GM21515 (cell line): ENCODE measurements around the gene WDR19.
"Not testable (repeated sequence)": the region's sequence is repeated elsewhere in the genome, so short reads cannot be mapped to it uniquely, and the experiment has no call there.

Experiments
- ATAC-seq: cut with Tn5 transposase; IDR thresholded peaks from one replicate; pipeline ENCODE4 v1.9.1; 2021; ENCODE audit not compliant: unreplicated experiment

Gene WDR19

GRCh38 chr4:39232100-39232499 is 49.8 kb downstream of the WDR19 start:
- no peak for ATAC-seq

- ATAC-seq: no peak
Observed at GRCh38 chr4:39233114-39233513, 50.8 kb downstream of the WDR19 start.

DNA sequence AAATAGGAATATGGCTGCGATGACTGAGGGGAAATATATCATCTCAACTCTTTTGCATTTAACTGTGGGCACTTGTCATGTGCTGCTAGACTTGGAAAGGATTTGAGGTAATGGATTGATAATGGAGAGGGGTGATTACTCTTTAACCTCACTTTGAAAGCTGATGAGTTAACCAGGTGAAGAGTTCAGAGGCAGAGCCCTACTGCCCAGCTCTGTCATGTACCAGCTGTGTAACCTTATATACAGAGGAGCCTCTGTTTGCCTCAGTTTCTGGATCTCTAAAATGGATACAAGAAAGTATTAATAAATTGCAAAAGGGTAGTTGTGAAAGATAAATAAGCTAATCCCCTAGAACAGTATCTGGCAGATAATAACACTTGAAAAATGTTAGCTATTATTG is 51.5 kb downstream of the WDR19 start:
- no peak for ATAC-seq

DNA sequence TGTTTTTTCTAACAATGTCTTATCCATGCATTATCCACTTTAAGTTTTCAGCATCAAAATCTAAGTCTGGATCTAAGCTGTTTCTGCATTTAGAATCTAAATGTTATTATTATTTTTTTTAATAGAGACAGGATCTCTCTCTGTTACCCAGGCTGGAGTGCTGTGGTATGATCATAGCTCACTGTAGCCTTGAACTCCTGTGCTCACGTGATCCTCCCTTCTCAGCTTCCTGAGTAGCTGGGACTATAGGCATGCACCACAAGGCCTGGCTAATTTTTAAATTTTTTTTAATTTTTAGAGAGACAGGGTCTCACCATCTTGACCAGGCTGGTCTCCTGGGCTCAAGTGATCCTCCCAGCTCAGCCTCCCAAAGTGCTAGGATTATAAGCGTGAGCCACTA is 52.7 kb downstream of the WDR19 start:
- ATAC-seq: no peak

DNA sequence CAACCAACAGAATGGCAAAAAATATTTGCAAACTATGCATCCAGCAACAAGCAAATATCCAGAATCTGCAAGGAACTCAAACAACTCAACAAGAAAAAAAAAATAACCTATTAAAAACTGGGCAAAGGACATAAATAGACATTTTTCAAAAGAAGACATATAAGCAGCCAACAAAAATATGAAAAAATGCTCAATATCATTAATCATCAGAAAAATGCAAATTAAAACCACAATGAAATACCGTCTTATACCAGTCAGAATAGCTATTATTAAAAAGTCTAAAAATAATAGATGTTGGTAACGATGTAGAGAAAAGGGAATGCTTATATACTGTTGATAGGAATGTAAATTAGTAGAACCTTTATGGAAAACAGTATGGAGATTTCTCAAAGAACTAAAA is 53.4 kb downstream of the WDR19 start:
- no peak for ATAC-seq

DNA sequence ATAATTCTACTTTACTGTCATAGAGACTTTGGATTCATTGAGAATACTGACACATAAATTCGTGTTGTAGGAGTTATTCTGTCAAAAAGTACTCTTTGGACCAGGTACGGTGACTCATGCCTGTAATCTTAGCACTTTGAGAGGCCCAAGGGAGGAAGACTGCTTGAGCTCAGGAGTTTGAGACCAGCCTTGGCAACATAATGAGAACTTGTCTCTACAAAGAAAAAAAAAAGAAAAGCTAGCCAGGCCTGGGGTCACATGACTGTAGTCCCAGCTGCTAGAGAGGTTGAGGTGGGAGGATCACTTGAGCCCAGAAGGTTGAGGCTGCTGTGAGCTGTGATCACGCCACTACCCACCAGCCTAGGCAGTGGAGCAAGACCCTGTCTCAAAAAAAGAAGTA is 54.9 kb downstream of the WDR19 start:
- ATAC-seq: no peak

DNA sequence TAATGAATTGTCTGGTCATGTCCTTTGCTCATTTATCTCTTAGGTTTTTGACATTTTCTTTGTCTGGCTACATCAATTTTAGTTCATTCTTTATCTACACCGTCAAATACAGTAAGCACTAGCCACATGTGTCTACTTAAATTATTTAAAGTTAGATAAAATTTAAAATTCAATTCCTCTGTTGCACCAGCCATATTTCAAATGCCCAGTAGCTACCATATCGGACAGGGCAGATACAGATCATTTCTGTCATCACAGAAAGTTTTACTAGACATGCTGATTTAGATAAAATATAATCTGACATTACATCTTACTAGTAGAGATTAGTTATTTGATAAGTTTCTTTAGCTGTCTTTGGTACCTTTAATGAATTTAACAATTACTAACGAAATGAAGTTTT is 61.1 kb downstream of the WDR19 start:
- ATAC-seq: no peak

DNA sequence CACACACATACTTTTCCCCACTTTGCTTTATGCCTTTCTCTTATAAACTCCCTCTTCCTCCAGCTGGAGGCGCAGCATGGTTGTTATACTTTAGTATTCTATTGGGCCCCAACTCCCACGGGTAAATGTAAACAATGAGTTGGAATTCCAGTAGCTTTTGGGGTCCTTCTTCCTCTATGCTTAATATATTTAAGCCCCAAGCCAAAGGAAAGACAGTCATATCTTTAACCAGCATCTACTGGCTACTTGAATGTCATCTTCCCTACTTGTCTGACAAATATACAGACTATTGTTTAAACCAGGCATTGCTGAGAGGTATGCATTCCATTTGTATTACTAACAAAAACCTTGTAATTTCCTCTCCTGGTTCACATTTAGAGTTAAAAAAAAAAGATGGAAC is 72.9 kb downstream of the WDR19 start:
- ATAC-seq: no peak

- ATAC-seq: no peak
Observed at GRCh38 chr4:39255871-39256270, 73.5 kb downstream of the WDR19 start.

GRCh38 chr4:39256436-39256835 is 74.1 kb downstream of the WDR19 start:
- ATAC-seq: no peak

DNA sequence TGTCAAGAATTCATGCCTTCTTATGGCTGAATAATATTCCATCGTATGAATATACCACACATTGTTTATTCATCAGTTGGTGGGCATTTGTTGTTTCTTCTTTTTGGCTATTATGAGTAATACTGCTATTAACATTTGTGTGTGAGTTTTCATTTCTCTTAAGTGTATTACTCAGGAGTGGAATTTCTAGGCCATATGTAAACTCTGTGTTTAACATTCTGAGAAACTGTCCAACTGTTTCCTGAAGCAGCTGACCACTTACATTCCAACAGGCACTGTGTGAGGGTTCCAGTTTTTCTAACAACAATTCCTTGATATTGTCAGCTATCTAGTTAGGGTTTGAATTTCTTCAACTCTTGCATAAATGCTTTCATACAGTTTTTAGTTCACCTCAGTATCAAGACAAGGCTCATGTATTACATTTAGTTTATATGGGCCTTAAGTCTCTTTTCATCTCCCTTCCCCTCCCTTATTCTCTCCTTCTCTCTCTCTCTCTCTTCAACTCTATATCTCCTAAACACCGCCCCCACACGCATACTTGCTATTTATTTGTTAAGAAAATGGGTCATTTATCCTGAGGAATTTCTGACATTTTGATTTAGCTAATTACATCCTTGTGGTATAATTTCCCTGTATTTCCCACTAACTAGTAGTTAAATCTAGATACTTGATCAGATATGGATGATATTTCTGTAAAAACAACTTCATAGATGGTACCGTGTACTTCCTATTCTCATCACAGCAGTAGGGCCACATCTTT is 77.4 kb downstream of the WDR19 start:
- no peak for ATAC-seq

DNA sequence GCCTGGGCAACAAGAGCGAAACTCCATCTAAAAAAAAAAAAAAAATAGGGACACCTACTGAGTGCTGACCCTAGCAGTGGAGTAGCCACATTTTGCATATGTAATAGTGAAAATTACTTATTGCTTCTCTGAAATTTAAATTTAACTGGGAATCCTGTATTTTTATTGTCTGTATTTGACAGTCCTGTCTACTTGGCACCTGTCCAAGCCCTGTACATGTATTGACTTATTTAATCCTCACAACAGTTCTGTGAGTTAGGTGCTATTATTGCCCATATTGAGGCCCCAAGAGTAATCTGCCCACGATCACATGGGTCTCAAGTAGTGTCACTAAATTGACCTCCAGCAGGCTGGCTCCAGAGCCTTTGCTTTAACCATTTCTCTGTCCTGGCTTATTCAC is 81.6 kb downstream of the WDR19 start:
- ATAC-seq: no peak

DNA sequence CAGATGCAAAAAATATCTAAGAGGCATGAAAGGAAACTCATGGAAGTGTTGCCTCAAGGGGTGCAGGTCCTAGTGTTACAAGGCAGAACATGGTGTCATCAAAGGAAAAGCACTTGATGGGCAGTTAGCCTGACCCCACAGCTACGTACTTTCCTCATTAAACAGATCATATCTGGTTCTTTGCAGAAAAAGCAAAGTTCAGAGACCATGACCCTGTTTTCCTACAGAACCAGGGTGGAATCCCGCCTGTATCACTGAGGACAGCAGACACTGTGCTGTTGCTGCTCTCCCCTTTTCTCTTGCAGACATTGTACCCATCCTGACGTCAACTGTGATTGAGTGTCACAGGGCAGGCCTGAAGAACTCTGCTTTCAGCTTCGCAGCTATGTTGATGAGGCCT is 92.2 kb downstream of the WDR19 start:
- ATAC-seq: no peak

- not testable (repeated sequence) for ATAC-seq
Observed at GRCh38 chr4:39277661-39278060, 95.3 kb downstream of the WDR19 start.

DNA sequence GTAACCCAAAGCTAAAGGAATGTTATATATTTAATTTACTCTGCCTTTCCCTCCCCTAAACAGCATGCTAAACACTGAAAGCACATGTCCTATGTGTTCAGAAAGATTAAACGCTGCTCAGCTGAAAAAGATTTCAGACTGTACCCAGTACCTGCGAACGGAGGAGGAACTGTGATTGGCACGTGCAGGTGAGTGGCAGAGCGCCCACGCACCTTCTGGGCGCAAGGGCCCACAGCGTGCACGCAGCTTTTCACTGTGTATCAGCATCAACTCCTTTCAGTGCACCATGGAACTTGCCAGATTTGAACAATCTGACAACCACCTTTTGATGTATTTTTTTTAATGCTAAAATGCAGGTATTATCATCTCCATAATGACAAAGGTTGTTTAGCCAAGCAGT is 96.1 kb downstream of the WDR19 start:
- ATAC-seq: no peak

DNA sequence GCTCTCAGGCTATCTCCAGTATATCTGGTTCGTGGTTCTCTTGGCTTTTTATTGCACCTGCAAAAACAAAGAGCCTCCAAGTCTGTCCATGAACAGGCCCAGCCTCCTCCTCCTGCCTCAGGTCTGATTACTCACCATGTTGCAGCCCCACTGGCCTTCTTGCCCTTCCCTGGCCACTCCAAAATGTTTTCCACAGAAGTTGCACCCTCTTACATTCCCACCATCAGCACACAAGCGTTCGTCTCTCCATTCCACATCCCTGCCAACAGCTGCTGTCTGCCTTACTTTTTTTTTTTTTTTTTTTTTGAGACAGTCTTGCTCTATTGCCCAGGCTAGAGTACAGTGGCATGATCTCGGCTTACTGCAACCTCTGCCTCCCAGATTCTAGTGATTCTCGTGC is 97.1 kb downstream of the WDR19 start:
- ATAC-seq: no peak

DNA sequence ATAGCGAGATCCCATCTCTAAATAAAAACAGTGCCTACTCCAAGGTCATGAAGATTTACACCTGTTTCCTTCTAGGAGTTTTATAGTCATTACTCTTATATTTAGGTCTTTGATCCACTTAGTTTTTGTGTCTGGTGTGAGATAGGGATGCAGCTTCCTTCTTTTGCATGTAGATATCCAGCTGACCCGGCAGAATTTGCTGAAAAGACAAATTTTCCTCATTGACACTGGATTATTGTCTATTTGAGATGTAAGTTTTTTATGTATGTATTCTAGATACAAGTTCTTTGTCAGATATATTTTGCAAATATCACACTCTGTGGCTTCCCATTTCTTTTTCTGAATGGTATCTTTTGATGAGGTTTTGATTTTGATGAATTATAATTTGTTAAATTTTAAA is 98.4 kb downstream of the WDR19 start:
- ATAC-seq: no peak

GRCh38 chr4:39285111-39285795 is 102.9 kb downstream of the WDR19 start:
- no peak for ATAC-seq

DNA sequence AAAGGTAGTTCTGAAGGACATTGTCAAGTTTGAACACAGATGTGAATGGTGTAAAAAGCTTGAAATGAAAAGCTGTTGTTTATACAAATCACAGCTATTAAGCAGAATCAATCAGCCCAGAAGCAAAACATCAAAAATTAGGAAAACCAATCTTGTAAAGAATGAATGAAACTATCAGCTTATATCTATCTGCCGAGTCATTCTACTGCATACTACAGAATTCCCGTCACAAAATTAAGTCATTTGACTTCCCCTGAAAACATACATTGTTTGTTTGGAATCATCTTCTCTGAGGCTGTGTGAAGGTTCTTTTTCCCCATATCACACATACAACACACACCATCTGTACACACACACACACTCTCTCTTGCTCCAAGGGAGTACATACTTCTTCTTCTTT is 103.5 kb downstream of the WDR19 start:
- no peak for ATAC-seq

- ATAC-seq: no peak
Observed at GRCh38 chr4:39286263-39286662, 103.9 kb downstream of the WDR19 start.

GRCh38 chr4:39287223-39287622 is 104.9 kb downstream of the WDR19 start:
- no peak for ATAC-seq

DNA sequence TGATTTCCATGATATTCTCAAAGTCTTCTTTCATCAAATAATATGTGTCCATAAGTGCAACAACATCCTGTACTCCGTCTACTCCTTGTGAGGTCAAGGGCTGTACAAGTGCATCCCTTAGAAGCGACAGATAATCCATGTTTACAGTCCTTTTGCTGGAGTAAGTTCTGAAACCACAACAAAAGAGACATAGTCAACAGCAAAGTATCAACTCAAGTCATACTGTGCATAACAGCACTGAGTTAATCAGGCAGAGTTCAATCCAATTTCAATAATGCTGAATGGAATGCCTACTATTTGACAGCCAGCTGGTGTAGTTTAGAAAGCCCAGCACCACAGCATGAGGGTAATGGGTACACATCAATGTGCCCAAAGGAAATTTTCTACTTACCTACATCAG is 109.4 kb downstream of the WDR19 start:
- no peak for ATAC-seq

DNA sequence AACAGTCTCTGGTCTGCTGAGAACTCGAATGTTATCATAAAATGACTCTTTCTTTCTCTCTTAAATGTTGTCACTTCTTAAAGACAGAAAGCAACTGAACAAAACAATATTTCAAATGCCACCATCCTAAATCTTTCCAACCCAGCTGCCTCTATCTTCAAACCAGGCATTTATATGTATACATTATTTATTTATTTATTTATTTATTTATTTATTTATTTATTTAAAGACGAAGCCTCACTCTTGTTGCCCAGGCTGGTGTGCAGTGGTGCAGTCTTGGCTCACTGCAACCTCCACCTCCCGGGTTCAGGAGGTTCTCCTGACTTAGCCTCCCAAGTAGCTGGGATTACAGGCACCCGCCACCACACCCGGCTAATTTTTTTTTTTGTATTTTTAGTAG is 110.1 kb downstream of the WDR19 start:
- not testable (repeated sequence) for ATAC-seq
